ENCODE measurements around the gene RNU5B-1. TPM values are rescaled to one million over a fixed set of nuclear protein-coding genes. Genes with fewer than 3 reads are reported as not detected.

RNU5B-1 gene
- total and polyA plus RNA-seq, 2 of the 8 experiments (the other 6 are each of a cell fraction or from before 2014, with no cell fraction given): not detected

GRCh38 chr15:65286069-65286703 is 18.3 kb upstream of the RNU5B-1 start (continued):
- TF ChIP-seq CHD7 (IDR thresholded peaks at IDR 0.05; ENCODE audit: insufficient replicate concordance, low read length) (no peak), GABPA (IDR thresholded peaks at IDR 0.05; ENCODE audit: borderline replicate concordance, insufficient read depth, low read length) (no peak), SP4 (IDR thresholded peaks at IDR 0.05; ENCODE audit: low read length) (no peak), EGR1 (IDR thresholded peaks at IDR 0.05; ENCODE audit: borderline replicate concordance, low read depth, low read length) (no peak), RNF2 (IDR thresholded peaks at IDR 0.05; ENCODE audit: borderline replicate concordance, low read depth, low read length, missing control alignments, poor library complexity, severe bottlenecking) (no peak), KDM5A (IDR thresholded peaks at IDR 0.05; ENCODE audit: low read length) (no peak), CBX5 (IDR thresholded peaks at IDR 0.05; ENCODE audit: low read depth, low read length) (no peak), KDM4A (IDR thresholded peaks at IDR 0.05; ENCODE audit: low read depth, low read length, severe bottlenecking) (peak; percentile 74), PHF8 (conservative IDR thresholded peaks at IDR 0.05; ENCODE audit: low read depth, low read length) (peak; percentile 57), EZH2 (IDR thresholded peaks at IDR 0.05; ENCODE audit: low read depth, low read length, severe bottlenecking) (no peak)
